ENCODE data around the gene HEXA. TPM values are rescaled to one million over a fixed set of nuclear protein-coding genes. Genes with fewer than 3 reads are reported as not detected.
A peak's percentile ranks its signal among the peaks of the same experiment; 100 is the strongest.

HEXA gene
- total and polyA plus RNA-seq, 9 of the 15 experiments (the other 6 are each of a cell fraction or from before 2014, with no cell fraction given), result 22.2 to 136 (median 68.9) TPM

DNA sequence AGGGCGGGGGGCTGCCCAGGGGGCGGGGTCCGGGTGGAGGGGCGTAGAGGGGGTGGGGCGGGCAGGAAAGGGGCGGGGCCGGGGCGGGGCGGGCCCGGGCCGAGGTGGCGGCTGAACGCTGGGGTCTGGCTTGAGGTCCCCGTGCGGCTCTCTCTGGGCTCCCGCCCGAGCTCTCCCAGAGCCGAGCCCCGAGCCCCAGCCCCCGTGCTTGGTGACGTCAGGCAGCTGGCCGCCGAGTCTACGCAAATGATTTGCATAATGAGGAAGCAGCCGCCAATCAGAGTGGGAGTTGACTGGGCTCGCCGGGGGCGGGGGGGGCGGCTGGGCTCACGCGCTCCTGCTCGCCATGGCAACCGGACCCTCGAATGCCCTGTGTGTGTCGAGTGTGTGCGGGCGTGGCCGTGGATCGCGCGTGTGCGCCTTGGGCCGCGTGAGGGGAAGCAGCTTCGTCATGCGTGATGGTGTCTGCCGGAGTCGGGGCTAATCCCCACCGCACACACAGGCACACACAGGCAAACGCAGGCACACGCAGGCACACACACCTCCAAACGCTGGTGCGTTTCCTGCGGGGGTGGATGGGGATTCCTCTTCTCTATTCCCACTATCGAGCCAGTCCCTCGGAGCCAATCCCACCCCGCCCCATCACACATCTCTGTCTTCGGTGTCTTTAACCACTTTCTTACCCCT, 55.7 kb downstream of the HEXA start, which contains the start of gene CELF6 (continued):
- TF ChIP-seq, protein P1, sequence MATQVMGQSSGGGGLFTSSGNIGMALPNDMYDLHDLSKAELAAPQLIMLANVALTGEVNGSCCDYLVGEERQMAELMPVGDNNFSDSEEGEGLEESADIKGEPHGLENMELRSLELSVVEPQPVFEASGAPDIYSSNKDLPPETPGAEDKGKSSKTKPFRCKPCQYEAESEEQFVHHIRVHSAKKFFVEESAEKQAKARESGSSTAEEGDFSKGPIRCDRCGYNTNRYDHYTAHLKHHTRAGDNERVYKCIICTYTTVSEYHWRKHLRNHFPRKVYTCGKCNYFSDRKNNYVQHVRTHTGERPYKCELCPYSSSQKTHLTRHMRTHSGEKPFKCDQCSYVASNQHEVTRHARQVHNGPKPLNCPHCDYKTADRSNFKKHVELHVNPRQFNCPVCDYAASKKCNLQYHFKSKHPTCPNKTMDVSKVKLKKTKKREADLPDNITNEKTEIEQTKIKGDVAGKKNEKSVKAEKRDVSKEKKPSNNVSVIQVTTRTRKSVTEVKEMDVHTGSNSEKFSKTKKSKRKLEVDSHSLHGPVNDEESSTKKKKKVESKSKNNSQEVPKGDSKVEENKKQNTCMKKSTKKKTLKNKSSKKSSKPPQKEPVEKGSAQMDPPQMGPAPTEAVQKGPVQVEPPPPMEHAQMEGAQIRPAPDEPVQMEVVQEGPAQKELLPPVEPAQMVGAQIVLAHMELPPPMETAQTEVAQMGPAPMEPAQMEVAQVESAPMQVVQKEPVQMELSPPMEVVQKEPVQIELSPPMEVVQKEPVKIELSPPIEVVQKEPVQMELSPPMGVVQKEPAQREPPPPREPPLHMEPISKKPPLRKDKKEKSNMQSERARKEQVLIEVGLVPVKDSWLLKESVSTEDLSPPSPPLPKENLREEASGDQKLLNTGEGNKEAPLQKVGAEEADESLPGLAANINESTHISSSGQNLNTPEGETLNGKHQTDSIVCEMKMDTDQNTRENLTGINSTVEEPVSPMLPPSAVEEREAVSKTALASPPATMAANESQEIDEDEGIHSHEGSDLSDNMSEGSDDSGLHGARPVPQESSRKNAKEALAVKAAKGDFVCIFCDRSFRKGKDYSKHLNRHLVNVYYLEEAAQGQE (IDR thresholded peaks at IDR 0.05; ENCODE audit: borderline replicate concordance), result no peak; the same call in 1 of the 2 replicates
- TF ChIP-seq, protein P1 (CRISPR knock-in tag; IDR thresholded peaks at IDR 0.05; ENCODE audit: low read depth), result peak; percentile 87
- no peak for TF ChIP-seq SUPT5H (IDR thresholded peaks at IDR 0.05)
- no peak for TF ChIP-seq ZNF354B (CRISPR knock-in tag; IDR thresholded peaks at IDR 0.05)
- TF ChIP-seq, protein P2, sequence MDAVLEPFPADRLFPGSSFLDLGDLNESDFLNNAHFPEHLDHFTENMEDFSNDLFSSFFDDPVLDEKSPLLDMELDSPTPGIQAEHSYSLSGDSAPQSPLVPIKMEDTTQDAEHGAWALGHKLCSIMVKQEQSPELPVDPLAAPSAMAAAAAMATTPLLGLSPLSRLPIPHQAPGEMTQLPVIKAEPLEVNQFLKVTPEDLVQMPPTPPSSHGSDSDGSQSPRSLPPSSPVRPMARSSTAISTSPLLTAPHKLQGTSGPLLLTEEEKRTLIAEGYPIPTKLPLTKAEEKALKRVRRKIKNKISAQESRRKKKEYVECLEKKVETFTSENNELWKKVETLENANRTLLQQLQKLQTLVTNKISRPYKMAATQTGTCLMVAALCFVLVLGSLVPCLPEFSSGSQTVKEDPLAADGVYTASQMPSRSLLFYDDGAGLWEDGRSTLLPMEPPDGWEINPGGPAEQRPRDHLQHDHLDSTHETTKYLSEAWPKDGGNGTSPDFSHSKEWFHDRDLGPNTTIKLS (IDR thresholded peaks at IDR 0.05; ENCODE audit: borderline replicate concordance, low read depth), result no peak
- no peak for TF ChIP-seq MEIS2 (IDR thresholded peaks at IDR 0.05; ENCODE audit: partially characterized antibody)
- TF ChIP-seq, protein P3, sequence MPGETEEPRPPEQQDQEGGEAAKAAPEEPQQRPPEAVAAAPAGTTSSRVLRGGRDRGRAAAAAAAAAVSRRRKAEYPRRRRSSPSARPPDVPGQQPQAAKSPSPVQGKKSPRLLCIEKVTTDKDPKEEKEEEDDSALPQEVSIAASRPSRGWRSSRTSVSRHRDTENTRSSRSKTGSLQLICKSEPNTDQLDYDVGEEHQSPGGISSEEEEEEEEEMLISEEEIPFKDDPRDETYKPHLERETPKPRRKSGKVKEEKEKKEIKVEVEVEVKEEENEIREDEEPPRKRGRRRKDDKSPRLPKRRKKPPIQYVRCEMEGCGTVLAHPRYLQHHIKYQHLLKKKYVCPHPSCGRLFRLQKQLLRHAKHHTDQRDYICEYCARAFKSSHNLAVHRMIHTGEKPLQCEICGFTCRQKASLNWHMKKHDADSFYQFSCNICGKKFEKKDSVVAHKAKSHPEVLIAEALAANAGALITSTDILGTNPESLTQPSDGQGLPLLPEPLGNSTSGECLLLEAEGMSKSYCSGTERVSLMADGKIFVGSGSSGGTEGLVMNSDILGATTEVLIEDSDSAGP (CRISPR knock-in tag; IDR thresholded peaks at IDR 0.05), result 0 out of 2 replicates have a peak, but pooled peaks have one; percentile 40
- TF ChIP-seq MAZ (CRISPR knock-in tag; conservative IDR thresholded peaks at IDR 0.05 in 1 of 2, IDR thresholded peaks at IDR 0.05 in 1 of 2), result no peak
- TF ChIP-seq ZNF239 (CRISPR knock-in tag; IDR thresholded peaks at IDR 0.05), result no peak
- no peak for TF ChIP-seq DPF2 (IDR thresholded peaks at IDR 0.05)
- peak; percentile 59; the same call in 1 of the 2 replicates for TF ChIP-seq MIER1 (IDR thresholded peaks at IDR 0.05; ENCODE audit: low read depth)
- no peak for TF ChIP-seq ZNF695 (CRISPR knock-in tag; IDR thresholded peaks at IDR 0.05)
- peak; percentile 80 for TF ChIP-seq SAP30 (IDR thresholded peaks at IDR 0.05; ENCODE audit: borderline replicate concordance, insufficient read depth, low read depth, low read length, poor library complexity, severe bottlenecking)
- TF ChIP-seq, protein P4, sequence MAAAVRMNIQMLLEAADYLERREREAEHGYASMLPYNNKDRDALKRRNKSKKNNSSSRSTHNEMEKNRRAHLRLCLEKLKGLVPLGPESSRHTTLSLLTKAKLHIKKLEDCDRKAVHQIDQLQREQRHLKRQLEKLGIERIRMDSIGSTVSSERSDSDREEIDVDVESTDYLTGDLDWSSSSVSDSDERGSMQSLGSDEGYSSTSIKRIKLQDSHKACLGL (CRISPR knock-in tag; IDR thresholded peaks at IDR 0.05; ENCODE audit: borderline replicate concordance, poor library complexity, severe bottlenecking), result no peak
- TF ChIP-seq PTBP1 (IDR thresholded peaks at IDR 0.05; ENCODE audit: low read depth, low read length), result no peak
